HepG2 (cell line): Measurements from ENCODE around the gene NTRK2. TPM values are rescaled to one million over a fixed set of nuclear protein-coding genes. Genes with fewer than 3 reads are reported as not detected.

Experiments used
- ATAC-seq: fragments of 200-7000 bp; cut with Tn5 transposase; 3 replicates; pipeline ENCODE4 v1.9.1; 2020; ENCODE audit warnings: mild to moderate bottlenecking, moderate library complexity
- BruUV-seq: library from RNA; stranded (reverse); fragments of 400-500 nt; replicated peaks from 2 replicates; lab custom pipeline; 2021; lab: Mats Ljungman, UMichigan
- CTCF ChIA-PET: fragments of 300-600 bp; formaldehyde crosslinking; extraction: SDS; loops from one replicate; lab custom pipeline; 2021; ENCODE audit warnings: low total read pairs, inconsistent platforms, low intra/inter-chr PET ratio; lab: Yijun Ruan, JAX
- POLR2A ChIA-PET: fragments of 350-600 bp; sonication (Branson Sonifier 250); formaldehyde crosslinking; loops from one replicate; lab custom pipeline; 2020; ENCODE audit warnings: antibody characterized with exemption, inconsistent platforms; lab: Yijun Ruan, JAX
- DNase-seq: peaks from one replicate; pipeline ENCODE4 v3.0.0-alpha.2; 2015; ENCODE audit warnings: low spot score
- FAIRE-seq: peaks from 3 replicates; lab custom pipeline; 2011; peaks lifted over from hg19 to GRCh38; lab: Jason Lieb, UNC
- H2AFZ ChIP-seq: one replicate; pipeline ENCODE4 v1.6.1; 2011; ENCODE audit warnings: low read length, inconsistent platforms
- H3K27ac ChIP-seq: fragments of 300-600 bp; 3 replicates; pipeline ENCODE4 v1.8.0; 2011; ENCODE audit warnings: mixed run types, mild to moderate bottlenecking, mixed read lengths, low read length, inconsistent platforms; ENCODE audit not compliant: insufficient read depth; ENCODE audit errors: extremely low read length
- H3K27me3 ChIP-seq, 2 experiments: fragments of 200-600 bp in 1 of 2; 2 replicates in 1 of 2; 3 replicates in 1 of 2; pipeline versions ENCODE4 v1.6.0 to v1.8.0; 2011; ENCODE audit warnings: low read length in 2 of 2, mild to moderate bottlenecking in 2 of 2, moderate library complexity in 2 of 2, inconsistent platforms in 1 of 2; ENCODE audit not compliant: insufficient read depth in 2 of 2, control insufficient read depth in 1 of 2
- H3K36me3 ChIP-seq, 2 experiments: fragments of 200-600 bp in 1 of 2; replicated peaks in 1 of 2; 2 replicates in 1 of 2; 3 replicates in 1 of 2; pipeline versions ENCODE4 v1.5.1 to v1.8.0; 2011; ENCODE audit warnings: low read length in 2 of 2, inconsistent platforms in 1 of 2; ENCODE audit not compliant: insufficient read depth in 2 of 2, control insufficient read depth in 1 of 2
- H3K4me1 ChIP-seq: 2 replicates; pipeline ENCODE4 v1.5.1; 2012; ENCODE audit warnings: low read length, inconsistent platforms; ENCODE audit not compliant: insufficient read depth
- H3K4me2 ChIP-seq: 2 replicates; pipeline ENCODE4 v1.6.0; 2011; ENCODE audit warnings: low read depth, low read length, inconsistent platforms
- H3K4me3 ChIP-seq, 3 experiments: fragments of 200-600 bp in 1 of 3; sonication (generic), shearing (Covaris generic) in 1 of 3; replicated peaks in 1 of 3; 2 replicates each; pipeline ENCODE4 v1.5.1; 2011 to 2016; ENCODE audit warnings: low read length in 3 of 3, inconsistent platforms in 2 of 3, low read depth in 2 of 3, mild to moderate bottlenecking in 2 of 3, control low read depth in 1 of 3, mixed read lengths in 1 of 3; ENCODE audit not compliant: insufficient read depth in 1 of 3
- H3K79me2 ChIP-seq: one replicate; pipeline ENCODE4 v1.6.1; 2011; ENCODE audit warnings: low read length, inconsistent platforms; ENCODE audit not compliant: insufficient read depth
- H3K9ac ChIP-seq: 2 replicates; pipeline ENCODE4 v1.6.0; 2011; ENCODE audit warnings: mild to moderate bottlenecking, low read depth, low read length, inconsistent platforms; ENCODE audit not compliant: insufficient read depth
- H3K9me3 ChIP-seq: 2 replicates; pipeline ENCODE4 v1.5.1; 2012; ENCODE audit warnings: mild to moderate bottlenecking, low read length
- H4K20me1 ChIP-seq: 2 replicates; pipeline ENCODE4 v1.6.0; 2011; ENCODE audit warnings: inconsistent platforms, mild to moderate bottlenecking, low read length, moderate library complexity; ENCODE audit not compliant: insufficient read depth
- KLF13 ChIP-seq: sonication (generic); formaldehyde crosslinking; IDR thresholded peaks from 2 replicates; pipeline ENCODE4 v1.4.0; 2020; ENCODE audit warnings: mild to moderate bottlenecking, missing genetic modification reagents
- MLLT10 ChIP-seq: sonication (generic); formaldehyde crosslinking; IDR thresholded peaks from 2 replicates; pipeline ENCODE4 v1.4.0; 2020; ENCODE audit warnings: missing genetic modification reagents
- NCOA5 ChIP-seq: sonication (generic); formaldehyde crosslinking; IDR thresholded peaks from 2 replicates; pipeline ENCODE4 v1.4.0; 2020; ENCODE audit warnings: missing genetic modification reagents
- SP4 ChIP-seq: sonication (generic); formaldehyde crosslinking; IDR thresholded peaks from 2 replicates; pipeline ENCODE4 v1.8.1; 2023; ENCODE audit warnings: mild to moderate bottlenecking, missing genetic modification reagents
- TCF12 ChIP-seq, 2 experiments: fragments of 450-650 bp in 1 of 2; sonication (generic) in 1 of 2; formaldehyde crosslinking in 1 of 2; IDR thresholded peaks; 2 replicates each; pipeline versions ENCODE4 v1.6.1 to v1.8.0; 2017 to 2022; ENCODE audit warnings: antibody characterized with exemption in 1 of 2, mild to moderate bottlenecking in 1 of 2, missing genetic modification reagents in 1 of 2, moderate library complexity in 1 of 2
- TMF1 ChIP-seq: sonication (generic); formaldehyde crosslinking; IDR thresholded peaks from 2 replicates; pipeline ENCODE4 v1.8.1; 2022; ENCODE audit warnings: low read depth, missing genetic modification reagents
- ZNF101 ChIP-seq: sonication (generic); formaldehyde crosslinking; IDR thresholded peaks from 2 replicates; pipeline ENCODE4 v1.4.0; 2020; ENCODE audit warnings: mild to moderate bottlenecking, low read depth, missing genetic modification reagents, borderline replicate concordance
- ZNF441 ChIP-seq: sonication (generic); formaldehyde crosslinking; IDR thresholded peaks from 2 replicates; pipeline ENCODE4 v1.7.0; 2021; ENCODE audit warnings: missing genetic modification reagents, borderline replicate concordance
- ZNF547 ChIP-seq: sonication (generic); formaldehyde crosslinking; IDR thresholded peaks from 2 replicates; pipeline ENCODE4 v1.5.1; 2020; ENCODE audit warnings: mild to moderate bottlenecking, missing genetic modification reagents
- WGBS: methylation state at CpG from one replicate; pipeline ENCODE4 v1.1.6; 2017; ENCODE audit warnings: low lambda C conversion rate; 5-methylcytosine and 5-hydroxymethylcytosine counted together
- in situ Hi-C: cut with HindIII; loops from 2 replicates; pipeline ENCODE4 v1.10.0; 2017; ENCODE audit warnings: low pct_unique_long_range_greater_than_20kb; ENCODE audit not compliant: extremely low pct_ligation_motif_present
- intact Hi-C: fragments of 100-400 bp; cut with micrococcal nuclease; formaldehyde crosslinking; loops from one replicate; pipeline ENCODE4 v1.10.0; 2022; ENCODE audit not compliant: unreplicated experiment
- polyA plus RNA-seq, 8 experiments: library from polyadenylated mRNA; depleted of rRNA in 3 of 8; stranded (reverse) in 7 of 8; unstranded in 1 of 8; fragments of >200 nt; fragmentation: Illumina TruSeq in 4 of 8; extraction: Trizol in 4 of 8; gene quantifications; 2 replicates each; pipeline versions ENCODE4 v1.2.1 to v1.2.3, GENCODE V29; 2011 to 2016; ENCODE audit warnings: low read depth in 4 of 8, missing spikeins in 1 of 8, mixed read lengths in 1 of 8; ENCODE audit not compliant: insufficient read depth in 1 of 8
- total RNA-seq, 5 experiments: library from RNA; depleted of rRNA; stranded (reverse); fragments of >200 nt; fragmentation: Illumina TruSeq; extraction: Trizol; gene quantifications; 2 replicates each; pipeline ENCODE4 v1.2.3, GENCODE V29; 2016; ENCODE audit warnings: low read depth in 1 of 5
- TF ChIP-seq, protein P1 (sequence below): sonication (generic); formaldehyde crosslinking; conservative IDR thresholded peaks from 2 replicates; pipeline ENCODE4 v1.8.0; 2022; ENCODE audit warnings: low read depth, missing genetic modification reagents
- TF ChIP-seq, protein P2 (sequence below): sonication (generic); formaldehyde crosslinking; IDR thresholded peaks from 2 replicates; pipeline ENCODE4 v1.4.0; 2020; ENCODE audit warnings: mild to moderate bottlenecking, missing genetic modification reagents
- TF ChIP-seq, protein P3 (sequence below): sonication (generic); formaldehyde crosslinking; conservative IDR thresholded peaks from 2 replicates; pipeline ENCODE4 v1.4.0; 2020; ENCODE audit warnings: missing genetic modification reagents
- TF ChIP-seq, protein P4 (sequence below): sonication (generic); formaldehyde crosslinking; IDR thresholded peaks from 2 replicates; pipeline ENCODE4 v1.4.0; 2020; ENCODE audit warnings: mild to moderate bottlenecking, missing genetic modification reagents

The NTRK2 gene
- total and polyA plus RNA-seq, 2 of the 13 experiments (the other 11 are each of a cell fraction or from before 2014, with no cell fraction given): not detected

DNA sequence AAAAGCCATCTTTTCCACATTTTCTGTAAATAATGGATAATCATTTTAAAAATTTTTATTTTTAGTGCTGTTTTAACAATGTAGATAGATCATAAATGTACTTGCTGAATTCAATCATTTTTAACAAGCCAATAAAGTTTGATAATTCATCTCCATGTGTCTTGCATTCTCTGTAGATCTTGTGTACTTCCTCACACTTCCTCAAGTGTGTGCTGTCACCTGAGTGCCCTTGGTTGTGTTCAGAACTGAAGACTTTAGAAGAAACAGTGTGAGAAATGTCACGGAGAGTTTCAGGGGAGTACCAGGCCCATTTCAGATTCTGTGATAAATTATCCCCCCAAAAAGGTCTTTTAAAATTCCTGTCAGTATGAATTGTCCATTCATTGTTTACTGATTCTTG, 146.0 kb downstream of the NTRK2 start:
- FAIRE-seq: no peak
- TF ChIP-seq ZNF547 (CRISPR knock-in tag) (no peak), ZNF441 (CRISPR knock-in tag) (no peak), MLLT10 (CRISPR knock-in tag) (no peak), TCF12 (IDR thresholded peaks at IDR 0.05) (no peak), TCF12 (CRISPR knock-in tag; IDR thresholded peaks at IDR 0.05) (no peak), KLF13 (CRISPR knock-in tag) (no peak), SP4 (no peak), NCOA5 (CRISPR knock-in tag) (no peak), TMF1 (CRISPR knock-in tag) (no peak), ZNF101 (no peak)
- TF ChIP-seq, protein P1, sequence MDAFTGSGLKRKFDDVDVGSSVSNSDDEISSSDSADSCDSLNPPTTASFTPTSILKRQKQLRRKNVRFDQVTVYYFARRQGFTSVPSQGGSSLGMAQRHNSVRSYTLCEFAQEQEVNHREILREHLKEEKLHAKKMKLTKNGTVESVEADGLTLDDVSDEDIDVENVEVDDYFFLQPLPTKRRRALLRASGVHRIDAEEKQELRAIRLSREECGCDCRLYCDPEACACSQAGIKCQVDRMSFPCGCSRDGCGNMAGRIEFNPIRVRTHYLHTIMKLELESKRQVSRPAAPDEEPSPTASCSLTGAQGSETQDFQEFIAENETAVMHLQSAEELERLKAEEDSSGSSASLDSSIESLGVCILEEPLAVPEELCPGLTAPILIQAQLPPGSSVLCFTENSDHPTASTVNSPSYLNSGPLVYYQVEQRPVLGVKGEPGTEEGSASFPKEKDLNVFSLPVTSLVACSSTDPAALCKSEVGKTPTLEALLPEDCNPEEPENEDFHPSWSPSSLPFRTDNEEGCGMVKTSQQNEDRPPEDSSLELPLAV (CRISPR knock-in tag): no peak
- TF ChIP-seq, protein P2, sequence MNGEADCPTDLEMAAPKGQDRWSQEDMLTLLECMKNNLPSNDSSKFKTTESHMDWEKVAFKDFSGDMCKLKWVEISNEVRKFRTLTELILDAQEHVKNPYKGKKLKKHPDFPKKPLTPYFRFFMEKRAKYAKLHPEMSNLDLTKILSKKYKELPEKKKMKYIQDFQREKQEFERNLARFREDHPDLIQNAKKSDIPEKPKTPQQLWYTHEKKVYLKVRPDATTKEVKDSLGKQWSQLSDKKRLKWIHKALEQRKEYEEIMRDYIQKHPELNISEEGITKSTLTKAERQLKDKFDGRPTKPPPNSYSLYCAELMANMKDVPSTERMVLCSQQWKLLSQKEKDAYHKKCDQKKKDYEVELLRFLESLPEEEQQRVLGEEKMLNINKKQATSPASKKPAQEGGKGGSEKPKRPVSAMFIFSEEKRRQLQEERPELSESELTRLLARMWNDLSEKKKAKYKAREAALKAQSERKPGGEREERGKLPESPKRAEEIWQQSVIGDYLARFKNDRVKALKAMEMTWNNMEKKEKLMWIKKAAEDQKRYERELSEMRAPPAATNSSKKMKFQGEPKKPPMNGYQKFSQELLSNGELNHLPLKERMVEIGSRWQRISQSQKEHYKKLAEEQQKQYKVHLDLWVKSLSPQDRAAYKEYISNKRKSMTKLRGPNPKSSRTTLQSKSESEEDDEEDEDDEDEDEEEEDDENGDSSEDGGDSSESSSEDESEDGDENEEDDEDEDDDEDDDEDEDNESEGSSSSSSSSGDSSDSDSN (CRISPR knock-in tag): no peak
- TF ChIP-seq, protein P3, sequence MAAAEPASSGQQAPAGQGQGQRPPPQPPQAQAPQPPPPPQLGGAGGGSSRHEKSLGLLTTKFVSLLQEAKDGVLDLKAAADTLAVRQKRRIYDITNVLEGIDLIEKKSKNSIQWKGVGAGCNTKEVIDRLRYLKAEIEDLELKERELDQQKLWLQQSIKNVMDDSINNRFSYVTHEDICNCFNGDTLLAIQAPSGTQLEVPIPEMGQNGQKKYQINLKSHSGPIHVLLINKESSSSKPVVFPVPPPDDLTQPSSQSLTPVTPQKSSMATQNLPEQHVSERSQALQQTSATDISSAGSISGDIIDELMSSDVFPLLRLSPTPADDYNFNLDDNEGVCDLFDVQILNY (CRISPR knock-in tag): no peak
- TF ChIP-seq, protein P4, sequence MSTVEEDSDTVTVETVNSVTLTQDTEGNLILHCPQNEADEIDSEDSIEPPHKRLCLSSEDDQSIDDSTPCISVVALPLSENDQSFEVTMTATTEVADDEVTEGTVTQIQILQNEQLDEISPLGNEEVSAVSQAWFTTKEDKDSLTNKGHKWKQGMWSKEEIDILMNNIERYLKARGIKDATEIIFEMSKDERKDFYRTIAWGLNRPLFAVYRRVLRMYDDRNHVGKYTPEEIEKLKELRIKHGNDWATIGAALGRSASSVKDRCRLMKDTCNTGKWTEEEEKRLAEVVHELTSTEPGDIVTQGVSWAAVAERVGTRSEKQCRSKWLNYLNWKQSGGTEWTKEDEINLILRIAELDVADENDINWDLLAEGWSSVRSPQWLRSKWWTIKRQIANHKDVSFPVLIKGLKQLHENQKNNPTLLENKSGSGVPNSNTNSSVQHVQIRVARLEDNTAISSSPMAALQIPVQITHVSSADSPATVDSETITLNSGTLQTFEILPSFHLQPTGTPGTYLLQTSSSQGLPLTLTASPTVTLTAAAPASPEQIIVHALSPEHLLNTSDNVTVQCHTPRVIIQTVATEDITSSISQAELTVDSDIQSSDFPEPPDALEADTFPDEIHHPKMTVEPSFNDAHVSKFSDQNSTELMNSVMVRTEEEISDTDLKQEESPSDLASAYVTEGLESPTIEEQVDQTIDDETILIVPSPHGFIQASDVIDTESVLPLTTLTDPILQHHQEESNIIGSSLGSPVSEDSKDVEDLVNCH (CRISPR knock-in tag): no peak
- TF ChIP-seq, all 625 proteins: peak for 0
- Histone ChIP-seq H3K9ac (no peak overlapping the region), H3K4me2 (no peak overlapping the region), H3K9me3 (no peaks in the 10 kb centered on the region), H2AFZ (no peak overlapping the region), H4K20me1 (no peaks in the 10 kb centered on the region), H3K27me3 (peaks cover 0 to 5% of the 10 kb centered on the region in 2 experiments; a peak in 2 of 5 replicates), H3K36me3 (no peaks in the 10 kb centered on the region), H3K4me1 (no peaks in the 10 kb centered on the region), H3K27ac (no peak overlapping the region), H3K79me2 (no peaks in the 10 kb centered on the region), H3K4me3 (no peak overlapping the region)
- BruUV-seq: no TSS peak
- intact Hi-C loops (no loop called here), in situ Hi-C loops (no loop called here)
- CTCF ChIA-PET: no interaction called here
- WGBS: 0% methylated on average over 1 of the region's 1 CpG
- DNase-seq (no peak), ATAC-seq (no peak)
- POLR2A ChIA-PET: no interaction called here
